Renal pelvis (tissue), 12 donors: ENCODE data around the gene TRIM36. TPM values are rescaled to one million over a fixed set of nuclear protein-coding genes. Genes with fewer than 3 reads are reported as not detected.

Source experiments
- DNase-seq: peaks from one replicate; pipeline ENCODE4 v3.0.0-alpha.2; 2013
- long read RNA-seq, 16 experiments: transcript quantifications; one replicate each; lab custom pipeline, GENCODE V29; 2026
- polyA plus RNA-seq, 3 donors: library from polyadenylated mRNA; unstranded; fragments of 120-200 nt; gene quantifications; one replicate each; pipeline ENCODE4 v1.2.1, GENCODE V29; 2013; ENCODE audit not compliant: insufficient read length in 3 of 3

Gene TRIM36, protein sequence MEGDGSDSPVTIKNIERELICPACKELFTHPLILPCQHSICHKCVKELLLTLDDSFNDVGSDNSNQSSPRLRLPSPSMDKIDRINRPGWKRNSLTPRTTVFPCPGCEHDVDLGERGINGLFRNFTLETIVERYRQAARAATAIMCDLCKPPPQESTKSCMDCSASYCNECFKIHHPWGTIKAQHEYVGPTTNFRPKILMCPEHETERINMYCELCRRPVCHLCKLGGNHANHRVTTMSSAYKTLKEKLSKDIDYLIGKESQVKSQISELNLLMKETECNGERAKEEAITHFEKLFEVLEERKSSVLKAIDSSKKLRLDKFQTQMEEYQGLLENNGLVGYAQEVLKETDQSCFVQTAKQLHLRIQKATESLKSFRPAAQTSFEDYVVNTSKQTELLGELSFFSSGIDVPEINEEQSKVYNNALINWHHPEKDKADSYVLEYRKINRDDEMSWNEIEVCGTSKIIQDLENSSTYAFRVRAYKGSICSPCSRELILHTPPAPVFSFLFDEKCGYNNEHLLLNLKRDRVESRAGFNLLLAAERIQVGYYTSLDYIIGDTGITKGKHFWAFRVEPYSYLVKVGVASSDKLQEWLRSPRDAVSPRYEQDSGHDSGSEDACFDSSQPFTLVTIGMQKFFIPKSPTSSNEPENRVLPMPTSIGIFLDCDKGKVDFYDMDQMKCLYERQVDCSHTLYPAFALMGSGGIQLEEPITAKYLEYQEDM
- 1 to 10 TPM; 2.1 to 2.6 (median 2.3) TPM for polyA plus RNA-seq
- long read RNA-seq, donor 1, partial matches to known transcripts = 0 of 1 reads
- long read RNA-seq, donor 1, other reads (novel, unspliced or antisense) = 0 of 1 reads
- long read RNA-seq, donor 2, partial matches to known transcripts = 0 of 1 reads
- long read RNA-seq, donor 2, other reads (novel, unspliced or antisense) = 0 of 1 reads
- long read RNA-seq, donor 3, partial matches to known transcripts = 0 of 1 reads
- long read RNA-seq, donor 3, other reads (novel, unspliced or antisense) = 0 of 1 reads
- long read RNA-seq, donor 4 = 0 reads
- long read RNA-seq, donor 5 = 0 reads
- long read RNA-seq, donor 6, full-length matches to known transcripts = 1 of 1 reads
- long read RNA-seq, donor 6, partial matches to known transcripts = 0 of 1 reads
- long read RNA-seq, donor 6, other reads (novel, unspliced or antisense) = 0 of 1 reads
- long read RNA-seq, donor 7 = 0 reads
- long read RNA-seq, donor 8 = 0 reads
- long read RNA-seq, donor 9, partial matches to known transcripts = 0 of 1 reads
- long read RNA-seq, donor 9, other reads (novel, unspliced or antisense) = 0 of 1 reads
- long read RNA-seq, donor 10 = 0 reads
- long read RNA-seq, donor 11, partial matches to known transcripts = 0 of 1 reads
- long read RNA-seq, donor 11, other reads (novel, unspliced or antisense) = 0 of 1 reads
- long read RNA-seq, donor 12 = 0 reads
- long read RNA-seq, donor 13 = 0 reads
- long read RNA-seq, donor 14, full-length matches to known transcripts = 2 of 2 reads
- long read RNA-seq, donor 14, partial matches to known transcripts = 0 of 2 reads
- long read RNA-seq, donor 14, other reads (novel, unspliced or antisense) = 0 of 2 reads
- long read RNA-seq, donor 15 = 0 reads
- long read RNA-seq, donor 16 = 0 reads

DNA sequence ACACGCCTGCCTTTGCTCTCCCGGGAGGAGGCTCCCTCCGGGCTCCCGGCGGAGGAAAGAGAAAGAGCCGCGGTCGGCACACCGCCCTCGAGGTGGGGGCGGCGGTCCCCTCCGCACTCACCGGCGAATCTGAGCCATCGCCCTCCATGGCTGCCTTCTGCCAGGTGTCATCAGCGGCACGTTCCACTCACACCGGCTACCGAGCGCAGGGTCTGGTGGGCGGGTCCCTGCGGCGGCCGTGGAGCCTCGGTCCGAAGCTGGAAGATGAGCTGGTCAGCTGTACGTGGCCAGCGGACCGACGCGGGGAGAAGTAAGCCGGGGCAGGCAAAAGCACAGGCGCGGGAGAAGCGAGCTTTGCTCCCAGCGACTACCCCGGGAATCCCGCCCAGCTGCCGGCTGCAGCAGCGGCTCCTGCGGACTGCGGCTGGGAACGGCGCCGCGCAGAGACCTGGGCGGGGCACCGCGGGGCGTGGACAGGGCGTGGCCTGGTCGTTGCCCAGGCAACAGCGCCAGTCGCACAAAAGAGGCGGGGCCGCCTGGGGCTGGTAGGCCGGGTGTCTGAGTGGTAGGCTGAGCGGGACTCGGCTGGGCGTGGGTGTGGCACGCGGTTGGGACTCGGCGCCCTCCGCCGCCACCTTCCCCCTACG lies at the start of gene TRIM36:
TRIM36 (minus strand) TSS at position 422 of the 647 bp plus-strand sequence; CDS start at position 148, 274 bp downstream.
- peak; percentile 86 for DNase-seq

DNA sequence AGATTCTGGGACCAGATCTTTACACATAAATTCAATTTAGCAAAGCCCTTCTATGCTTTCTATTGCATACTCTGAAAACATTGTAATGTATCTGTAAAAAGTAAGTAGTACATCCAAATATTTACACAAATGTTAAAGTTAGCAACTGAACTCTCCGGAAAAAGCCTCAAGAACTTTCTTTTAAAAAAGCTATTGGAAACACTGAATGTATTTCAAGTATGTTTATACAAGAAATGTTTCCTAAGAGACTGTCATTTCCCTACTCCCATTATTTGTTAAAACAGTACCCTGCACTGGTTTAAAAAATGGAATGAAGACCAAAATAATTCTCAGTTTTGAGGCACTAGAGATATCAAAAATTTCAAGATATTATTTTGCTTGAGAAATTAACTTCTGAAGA lies 44.8 kb upstream of the TRIM36 start:
- DNase-seq = no peak

DNA sequence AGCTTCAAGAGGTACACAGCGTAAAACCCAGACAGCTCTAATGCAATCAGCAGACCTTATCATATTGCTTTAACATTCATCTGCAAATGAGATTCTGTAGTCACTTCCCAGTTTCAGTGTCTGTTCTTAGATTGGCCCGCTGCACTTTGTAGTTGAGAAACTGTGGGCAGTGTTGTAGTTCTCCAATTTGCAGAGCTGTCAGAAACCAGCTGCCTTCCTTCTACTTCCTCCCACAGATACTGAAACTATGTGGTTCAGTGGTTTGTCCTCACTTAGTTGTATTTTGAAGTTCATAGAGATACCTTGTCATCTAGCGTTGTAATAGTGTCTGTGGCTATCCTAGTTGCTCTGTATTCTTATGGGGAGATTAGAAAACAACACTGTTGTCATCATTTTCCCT lies 39.6 kb upstream of the TRIM36 start:
- peak; percentile 48 for DNase-seq

DNA sequence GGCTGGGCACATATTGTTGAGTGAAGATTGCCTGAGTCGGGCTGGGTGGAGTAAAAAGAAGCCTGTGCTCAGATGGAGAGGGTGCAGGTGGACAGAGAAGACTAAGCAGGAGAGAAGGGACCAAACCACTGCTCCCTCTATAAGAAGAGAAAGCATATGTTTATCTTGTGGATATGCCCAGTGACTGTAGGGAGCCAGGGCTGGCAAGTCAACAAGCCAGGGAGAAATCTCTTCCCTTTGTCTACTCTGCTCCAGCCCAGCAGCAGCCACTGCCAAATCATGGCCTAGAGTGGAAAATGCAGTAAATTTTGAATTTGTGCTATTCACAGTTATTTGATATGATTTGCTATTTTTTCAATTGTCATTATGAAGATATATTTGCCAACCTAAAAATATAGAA lies 33.2 kb upstream of the TRIM36 start:
- no peak for DNase-seq

GRCh38 chr5:115196161-115196560 lies 26.5 kb upstream of the TRIM36 start:
- DNase-seq = no peak

GRCh38 chr5:115194676-115195075 lies 25.0 kb upstream of the TRIM36 start:
- DNase-seq = no peak

- DNase-seq = no peak
Measured at GRCh38 chr5:115193295-115193694, 23.6 kb upstream of the TRIM36 start.

DNA sequence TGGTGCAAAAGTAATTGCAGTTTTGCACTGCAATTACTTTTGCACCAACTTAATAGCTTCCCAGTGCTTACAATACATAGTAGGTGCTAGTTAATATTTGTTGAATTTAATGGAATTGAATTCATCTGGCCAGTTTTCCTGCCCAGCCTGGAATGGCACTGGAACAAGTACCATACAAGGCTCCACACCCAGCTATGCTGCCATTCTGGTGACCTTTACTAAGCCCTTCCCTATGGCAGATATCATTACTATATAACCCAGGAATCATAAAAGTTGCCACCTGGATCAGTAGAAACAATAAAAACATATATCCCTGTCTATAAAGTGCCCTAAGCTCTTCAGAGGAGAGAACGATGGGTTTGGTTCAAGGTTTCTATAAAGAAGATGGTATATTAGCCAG lies 22.4 kb upstream of the TRIM36 start:
- DNase-seq = no peak

DNA sequence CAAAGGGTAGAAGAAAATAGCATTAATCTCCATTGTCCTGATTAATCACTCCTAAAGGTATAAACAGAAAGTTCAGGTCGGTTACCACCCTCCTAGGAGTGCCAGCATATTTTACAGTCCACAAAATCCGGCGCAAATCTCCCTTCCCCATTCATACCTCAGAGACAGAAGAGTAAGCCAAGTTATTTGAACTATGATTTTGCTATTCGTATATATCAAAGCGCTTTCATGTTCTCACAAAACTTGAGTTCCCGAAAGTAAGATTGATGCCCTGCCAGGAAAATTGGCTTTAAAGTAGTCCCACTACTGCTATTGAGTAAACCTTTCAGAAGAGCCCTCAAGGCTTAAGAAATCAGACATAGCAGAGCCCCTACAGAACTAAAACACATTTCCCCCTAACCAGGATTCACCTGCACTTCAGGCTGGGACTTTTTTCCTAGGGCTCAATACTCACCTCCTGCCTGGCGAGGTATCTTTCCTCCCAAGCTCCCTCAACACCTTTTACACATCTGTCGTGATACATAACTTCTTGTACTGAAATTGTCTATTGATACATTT lies 21.8 kb upstream of the TRIM36 start:
- DNase-seq = no peak

DNA sequence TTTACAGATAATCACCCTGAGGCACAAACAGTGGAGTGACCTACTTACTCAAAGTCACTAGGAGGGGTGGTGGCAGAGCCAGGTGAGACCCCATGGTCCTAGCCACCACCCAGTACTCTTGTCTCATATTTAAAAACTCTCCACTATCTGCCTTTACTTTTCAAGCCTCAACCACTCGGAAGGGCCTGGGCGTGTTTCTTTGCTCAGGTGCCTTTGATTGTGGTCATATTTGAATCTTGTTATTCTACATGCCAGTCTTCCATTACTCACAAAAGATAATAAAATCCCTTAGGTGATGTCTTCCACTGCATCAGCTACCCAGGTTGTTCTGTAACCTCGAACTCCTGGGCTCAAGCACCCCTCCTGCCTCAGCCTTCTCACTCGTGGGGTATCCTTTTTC lies 20.7 kb upstream of the TRIM36 start:
- DNase-seq = no peak

DNA sequence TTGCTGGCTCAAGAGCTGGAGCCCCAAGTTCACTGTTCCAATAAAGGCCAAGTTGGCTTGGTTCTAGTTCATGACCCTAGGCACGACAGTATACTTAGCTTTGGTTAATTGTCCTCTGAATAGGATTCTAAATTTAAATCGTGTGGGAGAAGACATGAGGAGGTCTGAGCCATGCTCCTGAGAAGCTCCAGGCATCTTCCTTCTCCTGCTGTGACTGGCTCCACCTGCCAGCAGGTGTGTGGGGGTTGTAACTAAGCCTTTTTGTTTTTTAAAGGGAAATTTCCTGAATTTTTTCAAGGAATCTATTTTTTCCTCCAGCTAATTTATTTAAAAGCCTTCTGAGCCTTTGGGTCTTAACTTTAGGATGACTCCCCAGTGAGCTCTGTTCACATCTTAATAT lies 20.2 kb upstream of the TRIM36 start:
- DNase-seq = no peak

- no peak for DNase-seq
Measured at GRCh38 chr5:115186794-115187193, 17.1 kb upstream of the TRIM36 start.

GRCh38 chr5:115184770-115185169 lies 15.1 kb upstream of the TRIM36 start:
- DNase-seq = no peak

- no peak for DNase-seq
Measured at GRCh38 chr5:115181757-115182156, 12.0 kb upstream of the TRIM36 start.

DNA sequence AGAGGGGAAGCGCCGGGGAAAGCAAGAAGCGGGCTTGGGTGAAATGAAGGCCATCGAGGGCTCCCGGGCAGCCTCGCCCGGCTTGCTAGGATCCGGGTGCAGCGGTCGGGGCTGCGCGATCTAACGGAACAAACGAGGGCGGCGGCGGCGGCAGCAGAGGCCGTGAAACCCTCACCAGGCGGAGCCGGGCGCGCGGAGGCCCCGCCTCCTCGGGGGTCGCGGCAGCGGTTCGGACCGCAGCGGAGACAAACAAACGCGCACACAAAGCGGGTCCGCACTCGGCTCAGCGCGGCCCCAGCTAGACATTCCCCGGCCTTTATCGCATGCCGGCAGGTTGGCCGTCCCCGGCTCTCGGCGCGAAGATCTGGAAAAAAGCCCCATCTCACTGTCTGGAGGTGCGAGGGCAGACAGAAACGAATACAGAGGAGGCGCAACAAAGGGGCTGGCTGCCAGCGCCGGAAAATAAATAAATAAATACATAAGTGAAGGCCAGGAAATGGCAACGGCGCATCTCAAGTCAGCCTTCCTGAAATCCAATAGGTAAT lies 10.5 kb upstream of the TRIM36 start:
- DNase-seq = peak; percentile 44

DNA sequence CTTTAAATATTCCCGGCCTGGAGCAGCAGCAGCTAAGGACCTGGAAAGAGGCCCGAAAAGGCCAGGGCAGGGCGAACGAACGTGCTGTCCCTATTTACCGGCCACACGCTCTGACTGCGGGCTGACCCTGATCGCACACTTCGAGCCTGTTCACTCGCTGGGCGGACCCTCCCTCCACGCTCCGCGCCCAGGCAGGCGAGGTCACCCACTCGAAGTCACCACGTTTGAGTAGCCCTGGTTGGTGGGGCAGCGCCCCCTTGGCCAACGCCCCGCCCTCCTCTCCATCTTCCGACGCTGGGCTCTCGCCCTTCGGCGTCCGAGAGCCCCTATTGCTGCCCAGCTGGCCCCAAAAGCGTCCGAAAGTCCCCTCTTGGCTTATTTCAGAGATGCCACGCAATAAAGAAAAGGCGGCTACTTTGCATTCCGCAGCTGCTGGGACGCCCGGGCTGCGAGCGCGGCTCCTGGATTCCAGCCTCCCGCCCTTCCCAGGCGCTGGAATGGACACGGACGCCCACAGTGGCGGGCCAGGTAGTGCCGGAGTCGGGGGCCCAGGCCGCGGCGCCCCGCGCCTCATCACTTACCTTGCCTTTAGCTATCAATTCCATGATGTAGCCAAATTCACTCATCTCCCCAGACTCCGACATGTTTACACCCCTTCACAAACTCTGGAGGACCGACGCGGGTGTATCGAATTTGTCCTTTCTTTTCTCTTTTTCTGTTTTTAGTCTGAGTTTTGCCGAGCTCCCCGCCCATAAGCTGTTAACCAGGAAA lies 9.9 kb upstream of the TRIM36 start:
- peak; percentile 33 for DNase-seq

DNA sequence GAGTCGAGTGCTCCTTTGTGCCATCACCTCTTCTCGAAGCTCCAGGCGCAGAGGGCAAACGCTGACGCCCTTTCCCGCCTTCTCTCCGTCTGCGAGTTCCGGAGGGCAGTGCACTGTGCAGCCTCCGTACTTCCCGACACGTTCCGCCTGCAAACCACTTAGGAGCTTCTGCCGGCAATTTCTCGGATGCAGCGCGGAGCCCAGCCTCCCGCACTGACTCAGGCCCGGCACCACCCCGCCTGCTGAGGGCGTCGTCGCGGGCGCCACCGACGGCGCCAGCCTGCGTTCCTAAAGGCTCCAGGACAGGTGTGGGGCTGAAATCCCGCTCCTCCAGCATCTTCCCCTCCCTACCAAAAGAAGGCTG lies 9.3 kb upstream of the TRIM36 start:
- no peak for DNase-seq

DNA sequence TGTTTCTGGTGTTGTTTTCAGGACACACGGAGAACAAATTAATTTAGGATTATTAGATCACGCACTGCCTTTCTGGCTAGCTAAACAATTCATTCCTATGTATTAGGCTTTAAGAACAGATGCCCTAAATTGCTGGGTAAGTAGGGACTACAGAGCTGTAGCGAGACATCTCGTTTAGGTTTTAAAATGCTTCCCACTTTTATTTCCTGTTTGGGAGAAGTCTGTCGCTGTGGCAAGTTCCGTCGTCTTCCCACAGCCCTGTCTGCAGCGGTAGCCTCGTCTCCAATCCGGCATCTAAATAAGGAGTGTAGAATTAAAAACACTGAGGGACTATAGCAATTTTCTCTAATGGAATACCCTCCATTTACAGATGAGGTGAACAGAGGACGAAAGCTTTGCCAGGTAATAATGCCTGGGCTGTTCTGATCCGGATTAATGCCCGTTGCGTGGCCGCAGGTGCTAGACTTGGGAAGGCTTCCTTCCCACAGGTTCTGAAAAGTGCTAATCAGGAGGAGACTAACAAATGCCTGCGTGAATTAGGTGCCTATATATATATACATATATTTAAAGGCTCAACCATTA lies 1.3 kb upstream of the TRIM36 start:
- DNase-seq = no peak
